ENCODE data around the gene HMGB1. TPM values are rescaled to one million over a fixed set of nuclear protein-coding genes. Genes with fewer than 3 reads are reported as not detected.

The HMGB1 gene
- polyA plus RNA-seq (ENCODE audit: insufficient read length in 4 of 4) = 100 to 1,000 TPM; 782 to 933 (median 847) TPM

GRCh38 chr13:30465593-30466357, at the start of gene HMGB1:
Gene HMGB1, minus strand, starts transcription at chr13:30465936. Its CDS starts 2,256 bp downstream, at chr13:30463680.
- DNase-seq (ENCODE audit: low read depth in 4 of 4, low spot score in 3 of 4) = peak; percentile 95 to 99 (median 98)

- DNase-seq (ENCODE audit: low read depth in 4 of 4, low spot score in 3 of 4) = no peak
Observed at GRCh38 chr13:30510811-30511371, 45.2 kb upstream of the HMGB1 start.

- no peak for DNase-seq (ENCODE audit: low read depth in 4 of 4, low spot score in 3 of 4)
Observed at GRCh38 chr13:30510091-30510490, 44.4 kb upstream of the HMGB1 start.

DNA sequence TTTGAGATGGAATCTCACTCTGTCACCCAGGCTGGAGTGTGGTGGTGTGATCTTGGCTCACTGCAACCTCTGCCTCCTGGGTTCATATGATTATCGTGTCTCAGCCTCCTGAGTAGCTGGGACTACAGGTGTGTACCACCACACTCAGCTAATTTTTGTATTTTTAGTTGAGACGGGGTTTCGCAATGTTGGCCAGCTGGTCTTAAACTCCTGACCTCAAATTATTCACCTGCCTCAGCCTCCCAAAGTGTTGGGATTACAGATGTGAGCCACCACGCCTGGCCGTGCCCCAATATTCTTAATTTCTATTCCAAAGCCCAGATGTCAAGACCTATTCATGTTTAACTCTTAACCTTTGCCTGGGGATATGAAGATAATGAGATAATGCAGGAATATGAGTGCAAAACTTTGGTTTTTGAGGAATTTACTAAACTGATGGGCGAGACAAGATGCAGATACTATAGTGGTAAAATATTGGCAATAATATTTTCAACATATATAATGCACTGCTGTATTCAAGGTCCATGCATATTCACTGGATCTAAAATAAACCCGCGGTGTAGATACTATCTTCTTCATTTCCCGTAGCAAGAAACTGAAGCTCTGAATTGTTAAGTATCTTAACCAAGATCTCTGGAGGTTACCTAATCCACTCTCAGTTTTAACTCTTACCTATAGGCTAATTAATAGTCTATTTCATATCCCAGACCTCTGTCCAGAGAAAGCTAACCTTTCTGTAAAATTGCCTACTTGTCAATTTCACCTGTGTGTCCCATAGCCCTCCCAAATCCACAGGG, 43.7 kb upstream of the HMGB1 start:
- DNase-seq (ENCODE audit: low read depth in 4 of 4, low spot score in 3 of 4) = no peak

GRCh38 chr13:30504081-30504480, 38.3 kb upstream of the HMGB1 start:
- DNase-seq (ENCODE audit: low read depth in 4 of 4, low spot score in 3 of 4) = no peak

DNA sequence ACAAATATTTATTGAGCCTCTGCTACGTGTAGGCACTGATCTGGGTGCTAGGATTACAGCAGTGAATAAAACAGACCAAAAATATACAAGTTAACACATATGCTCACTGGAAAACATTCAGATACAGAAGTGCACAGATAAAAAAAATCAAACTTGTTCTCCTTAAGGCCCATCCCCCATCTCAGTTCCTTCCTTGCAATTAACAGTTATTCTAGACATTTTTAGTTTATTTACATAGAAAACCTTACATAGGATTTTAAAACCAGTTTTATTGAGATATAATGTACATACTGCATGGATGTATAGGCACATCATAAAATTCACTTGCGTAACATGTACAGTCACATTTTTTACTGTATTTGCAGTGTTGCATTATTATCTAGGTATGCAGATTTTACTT, 36.5 kb upstream of the HMGB1 start:
- no peak for DNase-seq (ENCODE audit: low read depth in 4 of 4, low spot score in 3 of 4)

- DNase-seq (ENCODE audit: low read depth in 4 of 4, low spot score in 3 of 4) = no peak
Observed at GRCh38 chr13:30499338-30499737, 33.6 kb upstream of the HMGB1 start.

- DNase-seq (ENCODE audit: low read depth in 4 of 4, low spot score in 3 of 4) = no peak
Observed at GRCh38 chr13:30496147-30496546, 30.4 kb upstream of the HMGB1 start.

GRCh38 chr13:30495746-30496145, 30.0 kb upstream of the HMGB1 start:
- no peak for DNase-seq (ENCODE audit: low read depth in 4 of 4, low spot score in 3 of 4)

- no peak for DNase-seq (ENCODE audit: low read depth in 4 of 4, low spot score in 3 of 4)
Observed at GRCh38 chr13:30493658-30494381, 28.1 kb upstream of the HMGB1 start.

DNA sequence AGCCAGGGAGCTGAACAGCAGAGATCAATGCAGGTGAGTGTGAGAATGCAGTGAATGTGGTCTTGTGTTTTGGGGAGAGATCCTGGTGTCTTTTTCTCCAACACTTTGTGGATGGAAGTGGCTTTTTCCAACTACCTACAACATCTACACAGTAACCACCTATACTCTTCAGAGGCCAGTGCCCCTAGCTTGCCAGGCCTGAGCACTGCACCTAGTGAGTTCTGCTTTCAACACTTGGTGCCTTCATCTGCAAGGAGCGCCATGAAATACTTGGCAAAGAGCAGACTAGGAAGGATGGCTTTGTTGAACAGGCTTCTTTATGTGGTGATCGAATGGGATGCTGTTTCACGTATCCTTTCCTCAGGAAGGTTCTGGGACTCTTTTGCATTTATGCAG, 21.3 kb upstream of the HMGB1 start:
- no peak for DNase-seq (ENCODE audit: low read depth in 4 of 4, low spot score in 3 of 4)

- DNase-seq (ENCODE audit: low read depth in 4 of 4, low spot score in 3 of 4) = no peak
Observed at GRCh38 chr13:30486230-30487074, 20.7 kb upstream of the HMGB1 start.

- DNase-seq (ENCODE audit: low read depth in 4 of 4, low spot score in 3 of 4) = no peak
Observed at GRCh38 chr13:30481241-30481760, 15.6 kb upstream of the HMGB1 start.

- DNase-seq (ENCODE audit: low read depth in 4 of 4, low spot score in 3 of 4) = no peak
Observed at GRCh38 chr13:30480292-30480950, 14.7 kb upstream of the HMGB1 start.

DNA sequence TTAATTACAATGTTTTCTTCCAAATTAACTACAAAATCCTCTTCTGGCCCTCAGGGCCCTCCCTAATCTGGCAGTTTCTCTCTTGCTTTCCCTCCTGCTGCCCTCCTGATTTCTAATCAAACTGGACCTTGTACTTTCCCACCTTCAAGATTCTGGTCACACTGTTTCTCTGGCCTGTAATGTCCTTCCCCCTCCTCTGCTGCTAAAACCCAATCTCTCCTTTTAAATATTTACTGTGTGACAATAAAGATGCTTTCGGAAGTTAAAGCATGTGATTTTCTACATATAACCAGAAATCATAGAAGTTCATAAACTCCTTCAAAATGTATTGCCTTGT, 14.1 kb upstream of the HMGB1 start:
- DNase-seq (ENCODE audit: low read depth in 4 of 4, low spot score in 3 of 4) = no peak

DNA sequence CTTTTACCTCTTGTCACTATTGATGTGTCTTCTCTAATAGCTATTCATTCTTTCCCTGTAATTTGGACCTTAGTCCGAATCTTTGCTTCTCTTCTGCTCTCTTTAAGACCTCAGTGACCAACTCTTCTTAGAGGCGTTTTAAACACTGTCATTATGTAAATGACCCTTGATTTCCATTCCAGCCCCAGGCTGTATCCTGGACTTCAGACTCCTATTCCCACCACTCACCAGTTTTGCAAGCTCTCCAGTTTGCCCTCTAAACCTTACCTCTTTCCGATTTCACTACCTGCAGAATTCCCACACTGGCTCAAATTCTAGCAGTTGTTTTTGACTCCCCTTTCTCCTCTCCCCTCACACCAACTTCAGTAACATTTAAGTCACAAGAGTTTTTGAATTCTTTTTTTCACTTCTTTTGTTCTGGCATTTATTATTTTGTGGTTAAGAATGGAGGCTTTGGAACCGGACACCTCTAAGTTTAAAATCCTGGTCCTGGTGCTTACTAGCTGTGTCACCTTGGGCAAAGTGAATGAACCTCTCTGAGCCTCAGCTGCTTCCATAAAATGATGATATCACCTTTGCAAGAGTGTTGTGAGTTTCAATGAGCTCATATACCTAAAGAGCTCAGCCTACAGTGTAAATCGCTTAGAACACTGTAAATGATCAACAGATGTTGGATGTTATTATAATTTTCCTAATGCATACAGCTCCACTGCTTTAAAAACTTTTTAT, 13.6 kb upstream of the HMGB1 start:
- no peak for DNase-seq (ENCODE audit: low read depth in 4 of 4, low spot score in 3 of 4)

- DNase-seq (ENCODE audit: low read depth in 4 of 4, low spot score in 3 of 4) = no peak
Observed at GRCh38 chr13:30477346-30478195, 11.8 kb upstream of the HMGB1 start.

- no peak for DNase-seq (ENCODE audit: low read depth in 4 of 4, low spot score in 3 of 4)
Observed at GRCh38 chr13:30473675-30474074, 7.9 kb upstream of the HMGB1 start.
